ENCODE results near the gene GLCCI1. TPM values are rescaled to one million over a fixed set of nuclear protein-coding genes. Genes with fewer than 3 reads are reported as not detected.

The GLCCI1 gene
- total and polyA plus RNA-seq, 2 of the 8 experiments (the other 6 are each of a cell fraction or from before 2014, with no cell fraction given), result 12.4 to 27.7 TPM

DNA sequence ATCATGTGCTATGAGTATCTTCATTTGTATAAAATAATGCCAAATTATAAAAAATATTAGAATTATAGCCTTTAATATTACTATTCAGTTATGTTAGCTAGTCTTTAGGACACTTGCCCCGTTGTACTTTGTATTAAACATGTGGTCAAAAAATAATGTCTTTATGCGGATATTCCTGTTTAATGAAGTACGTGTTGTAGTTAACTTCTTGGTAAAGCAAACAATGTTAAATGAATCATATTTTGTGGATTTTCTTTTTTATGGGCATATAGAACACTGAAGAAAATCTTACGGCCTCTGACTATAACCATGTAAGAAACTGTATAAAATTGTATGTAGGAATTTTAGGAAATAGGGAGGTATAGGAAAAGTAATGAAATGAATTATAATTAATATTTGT, 14.3 kb downstream of the GLCCI1 start:
- FAIRE-seq, result no peak
- CTCF ChIA-PET (ENCODE audit: partially characterized antibody), result interaction anchor here (0.9 kb wide), 1 partner anchor 14 kb away, joined by 3 read pairs; no protein-coding TSS in a partner anchor
- POLR2A ChIA-PET (ENCODE audit: partially characterized antibody), result no interaction called here
- TF ChIP-seq BACH1 (IDR thresholded peaks at IDR 0.05; ENCODE audit: low read length), result no peak

More for the DNA sequence above, 14.3 kb downstream of the GLCCI1 start:
- H4K20me1 ChIP-seq (replicated peaks in 1 of 2; ENCODE audit: control insufficient read depth in 1 of 2, insufficient read depth in 2 of 2, low read length in 2 of 2), result no peaks in the 10 kb centered on the region
- no peak overlapping the region for H3K18ac ChIP-seq (ENCODE audit: extremely low read depth, low read length)
- H3K23ac ChIP-seq (ENCODE audit: insufficient read length), result no peak overlapping the region
- DNase-seq (ENCODE audit: low read depth in 1 of 2, low spot score in 2 of 2), result no peak
- no peak overlapping the region for H2AFZ ChIP-seq (ENCODE audit: low read length)
- H4K91ac ChIP-seq (replicated peaks; ENCODE audit: insufficient read length, low read length), result no peak overlapping the region
- no peak overlapping the region for H3K14ac ChIP-seq (ENCODE audit: insufficient read length)
- H3K4me2 ChIP-seq (ENCODE audit: insufficient read depth in 1 of 2, low read depth in 2 of 2, low read length in 2 of 2), result no peak overlapping the region
- no peak overlapping the region for H2BK15ac ChIP-seq (ENCODE audit: low read length)
- no peak overlapping the region for H2BK120ac ChIP-seq (replicated peaks; ENCODE audit: low read depth, low read length)
- H3K23me2 ChIP-seq (ENCODE audit: low read depth, low read length), result no peaks in the 10 kb centered on the region
- no peaks in the 10 kb centered on the region for H3K4me1 ChIP-seq (replicated peaks in 1 of 4; ENCODE audit: control insufficient read depth in 3 of 4, insufficient read depth in 4 of 4, low read length in 3 of 4)
- no peaks in the 10 kb centered on the region for H3K79me1 ChIP-seq (ENCODE audit: low read depth, low read length)
- no peak overlapping the region for H3K4ac ChIP-seq (replicated peaks; ENCODE audit: insufficient read length, low read depth, low read length)
- no peaks in the 10 kb centered on the region for H3K36me3 ChIP-seq (ENCODE audit: control insufficient read depth in 2 of 4, insufficient read depth in 4 of 4, low read length in 3 of 4)
- no peak overlapping the region for H2BK20ac ChIP-seq (ENCODE audit: low read length)
- H3K79me2 ChIP-seq (ENCODE audit: control insufficient read depth in 1 of 2, insufficient read depth in 2 of 2, low read length in 2 of 2), result peaks cover 0 to 82% of the 10 kb centered on the region in 2 experiments; a peak in 2 of 4 replicates
- H3K27ac ChIP-seq (ENCODE audit: low read depth, low read length), result no peak overlapping the region
- H2BK12ac ChIP-seq (ENCODE audit: low read depth, low read length), result no peak overlapping the region
- H4K8ac ChIP-seq (ENCODE audit: extremely low read depth, insufficient read depth, low read length), result no peak overlapping the region
- WGBS, 2 experiments (ENCODE audit: extremely low coverage in 1 of 2, insufficient coverage in 1 of 2, insufficient read length in 1 of 2, insufficient replicate concordance in 2 of 2, low coverage in 1 of 2, low lambda C conversion rate in 2 of 2, missing lambda C conversion rate in 1 of 2), result 87% methylated on average over 4 of the region's 4 CpGs; no CpG with 5 or more reads in 1 of the 2 experiments
- no peaks in the 10 kb centered on the region for H3K9me3 ChIP-seq (ENCODE audit: insufficient read depth in 2 of 2, low read depth in 1 of 2, low read length in 1 of 2)
- no peak overlapping the region for H2AK5ac ChIP-seq (ENCODE audit: low read depth, low read length)
- H3K56ac ChIP-seq (replicated peaks; ENCODE audit: insufficient read length, low read depth, low read length), result no peak overlapping the region
- no peak overlapping the region for H3K4me3 ChIP-seq (ENCODE audit: extremely low read depth in 1 of 4, insufficient read depth in 2 of 4, low read depth in 3 of 4, low read length in 4 of 4)
- no peak overlapping the region for H2BK5ac ChIP-seq (ENCODE audit: low read depth, low read length)
- no peaks in the 10 kb centered on the region for H3K27me3 ChIP-seq (replicated peaks in 1 of 4; ENCODE audit: control insufficient read depth in 3 of 4, extremely low read depth in 1 of 4, insufficient read depth in 3 of 4, low read length in 3 of 4)
- H3K9ac ChIP-seq (replicated peaks in 1 of 4; ENCODE audit: extremely low read depth in 1 of 4, low read depth in 3 of 4, low read length in 3 of 4), result no peak overlapping the region
- no peak overlapping the region for H4K5ac ChIP-seq (ENCODE audit: insufficient read length, low read depth, low read length)
